Esophagus squamous epithelium (tissue), 5 donors: Measurements from ENCODE around the gene ACSF3. TPM values are rescaled to one million over a fixed set of nuclear protein-coding genes. Genes with fewer than 3 reads are reported as not detected.

ENCODE experiments used
- DNase-seq: peaks from one replicate; lab custom pipeline; 2025; lab: John Stamatoyannopoulos, UW
- H3K27ac ChIP-seq, 4 donors: fragments of 200-600 bp; sonication (generic); one replicate each; pipeline ENCODE4 v1.5.1; 2016 to 2019; ENCODE audit warnings: mild to moderate bottlenecking in 1 of 4
- H3K27me3 ChIP-seq, 4 donors: fragments of 200-600 bp; sonication (generic); 1 replicate in 3 of 4; 2 replicates in 1 of 4; pipeline versions ENCODE4 v1.5.1 to v1.6.0; 2017 to 2021; ENCODE audit warnings: antibody characterized with exemption in 1 of 4
- H3K36me3 ChIP-seq, 3 donors: fragments of 200-600 bp; sonication (generic); one replicate each; pipeline ENCODE4 v1.5.1; 2016 to 2019
- H3K4me1 ChIP-seq, 3 donors: fragments of 200-600 bp; sonication (generic); one replicate each; pipeline ENCODE4 v1.5.1; 2017 to 2019
- H3K4me3 ChIP-seq, 4 donors: fragments of 200-600 bp; sonication (generic); 1 replicate in 3 of 4; 2 replicates in 1 of 4; pipeline ENCODE4 v1.5.1; 2016 to 2019; ENCODE audit warnings: mild to moderate bottlenecking in 2 of 4, moderate library complexity in 1 of 4
- H3K9me3 ChIP-seq, 3 donors: fragments of 200-600 bp; sonication (generic); one replicate each; pipeline ENCODE4 v1.5.1; 2016 to 2019
- POLR2A ChIP-seq, 4 donors: fragments of 450-650 bp; IDR thresholded peaks; one replicate each; pipeline ENCODE4 v1.6.1; 2017; ENCODE audit warnings: antibody characterized with exemption in 4 of 4, mild to moderate bottlenecking in 4 of 4, moderate library complexity in 3 of 4
- WGBS, 2 donors: methylation state at CpG; one replicate each; pipeline ENCODE4 v1.1.5; 2018; 5-methylcytosine and 5-hydroxymethylcytosine counted together
- intact Hi-C: fragments of 100-400 bp; cut with DNase I; formaldehyde crosslinking; loops from one replicate; pipeline ENCODE4 v1.15.0; 2022
- total RNA-seq, 4 donors: library from RNA; depleted of rRNA; stranded (reverse); fragments of >200 nt; gene quantifications; one replicate each; pipeline ENCODE4 v1.1.0, GENCODE V29; 2016
- TF ChIP-seq, protein P1 (sequence below), 6 experiments: fragments of 450-650 bp in 4 of 6; fragments of 200-600 bp in 2 of 6; sonication (generic) in 2 of 6; IDR thresholded peaks; one replicate each; pipeline ENCODE4 v1.5.1; 2016 to 2019; ENCODE audit warnings: antibody characterized with exemption in 6 of 6, mild to moderate bottlenecking in 4 of 6, moderate library complexity in 4 of 6
- donor health status: DM: yes; HTN: yes; CAD: no.

Gene ACSF3
- total RNA-seq, 4 donors from 2014 or later: 15.1 to 21.1 (median 17.4) TPM

DNA sequence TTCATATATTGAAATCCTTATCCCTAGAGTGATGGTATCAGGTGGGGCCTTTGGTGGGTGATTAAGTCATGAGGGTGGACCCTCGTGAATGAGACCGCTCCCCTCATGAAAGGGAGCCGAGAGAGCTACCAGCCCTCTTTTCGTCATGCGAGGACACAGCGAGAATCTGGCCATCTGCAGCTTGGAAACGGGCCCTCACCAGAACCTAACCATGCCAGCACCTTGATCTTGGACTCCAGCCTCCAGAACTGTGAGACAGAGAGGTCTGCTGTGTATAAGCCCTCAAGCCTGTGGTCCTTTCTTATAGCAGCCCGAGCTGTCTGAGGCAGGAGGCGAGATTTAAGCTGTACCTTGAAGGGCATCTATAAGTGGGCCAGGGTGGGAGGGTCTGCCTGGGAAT, 23.7 kb upstream of the ACSF3 start:
- TF ChIP-seq, protein P1, sequence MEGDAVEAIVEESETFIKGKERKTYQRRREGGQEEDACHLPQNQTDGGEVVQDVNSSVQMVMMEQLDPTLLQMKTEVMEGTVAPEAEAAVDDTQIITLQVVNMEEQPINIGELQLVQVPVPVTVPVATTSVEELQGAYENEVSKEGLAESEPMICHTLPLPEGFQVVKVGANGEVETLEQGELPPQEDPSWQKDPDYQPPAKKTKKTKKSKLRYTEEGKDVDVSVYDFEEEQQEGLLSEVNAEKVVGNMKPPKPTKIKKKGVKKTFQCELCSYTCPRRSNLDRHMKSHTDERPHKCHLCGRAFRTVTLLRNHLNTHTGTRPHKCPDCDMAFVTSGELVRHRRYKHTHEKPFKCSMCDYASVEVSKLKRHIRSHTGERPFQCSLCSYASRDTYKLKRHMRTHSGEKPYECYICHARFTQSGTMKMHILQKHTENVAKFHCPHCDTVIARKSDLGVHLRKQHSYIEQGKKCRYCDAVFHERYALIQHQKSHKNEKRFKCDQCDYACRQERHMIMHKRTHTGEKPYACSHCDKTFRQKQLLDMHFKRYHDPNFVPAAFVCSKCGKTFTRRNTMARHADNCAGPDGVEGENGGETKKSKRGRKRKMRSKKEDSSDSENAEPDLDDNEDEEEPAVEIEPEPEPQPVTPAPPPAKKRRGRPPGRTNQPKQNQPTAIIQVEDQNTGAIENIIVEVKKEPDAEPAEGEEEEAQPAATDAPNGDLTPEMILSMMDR (IDR thresholded peaks at IDR 0.05): no peak
- no peak for TF ChIP-seq POLR2A (IDR thresholded peaks at IDR 0.05)
- DNase-seq: no peak
- H3K4me1 ChIP-seq: no peaks in the 10 kb centered on the region
- WGBS, 2 donors: 87% methylated on average over 3 of the region's 9 CpGs; no CpG with 5 or more reads in 1 of the 2 donors
- H3K36me3 ChIP-seq: no peaks in the 10 kb centered on the region
- no peaks in the 10 kb centered on the region for H3K9me3 ChIP-seq
- peaks cover 0 to 78% (median 0%) of the 10 kb centered on the region in 4 donors for H3K27me3 ChIP-seq
- H3K4me3 ChIP-seq: no peak overlapping the region
- no peak overlapping the region for H3K27ac ChIP-seq
- intact Hi-C loops: no loop called here

DNA sequence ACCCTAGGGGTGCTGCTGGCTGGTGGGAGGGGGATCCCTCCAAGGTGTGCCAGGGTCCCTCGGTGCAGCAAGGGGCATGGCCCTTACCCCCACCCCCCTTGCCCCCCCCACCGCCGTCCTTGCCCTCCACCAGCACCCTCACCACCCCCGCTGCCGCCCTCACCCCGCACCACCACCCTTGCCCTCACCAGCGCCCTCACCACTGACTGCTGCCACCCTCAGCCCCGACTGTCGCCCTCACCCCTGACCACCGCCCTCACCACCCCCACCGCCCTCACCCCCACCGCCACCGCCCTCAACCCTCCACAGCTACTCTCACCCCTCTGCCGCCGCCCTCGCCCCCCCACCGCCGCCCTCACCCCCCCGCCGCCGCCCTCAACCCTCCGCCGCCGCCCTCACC, 23.1 kb upstream of the ACSF3 start:
- WGBS, 2 donors: 91 to 93% methylated on average over 5 to 11 of the region's 24 CpGs
- intact Hi-C loops: no loop called here
- H3K9me3 ChIP-seq: no peaks in the 10 kb centered on the region
- no peaks in the 10 kb centered on the region for H3K36me3 ChIP-seq
- H3K27ac ChIP-seq: no peak overlapping the region
- no peaks in the 10 kb centered on the region for H3K4me1 ChIP-seq
- TF ChIP-seq POLR2A (IDR thresholded peaks at IDR 0.05): no peak
- TF ChIP-seq, protein P1 (IDR thresholded peaks at IDR 0.05): no peak
- H3K4me3 ChIP-seq: no peak overlapping the region
- H3K27me3 ChIP-seq: peaks cover 0 to 71% (median 0%) of the 10 kb centered on the region in 4 donors
- no peak for DNase-seq

DNA sequence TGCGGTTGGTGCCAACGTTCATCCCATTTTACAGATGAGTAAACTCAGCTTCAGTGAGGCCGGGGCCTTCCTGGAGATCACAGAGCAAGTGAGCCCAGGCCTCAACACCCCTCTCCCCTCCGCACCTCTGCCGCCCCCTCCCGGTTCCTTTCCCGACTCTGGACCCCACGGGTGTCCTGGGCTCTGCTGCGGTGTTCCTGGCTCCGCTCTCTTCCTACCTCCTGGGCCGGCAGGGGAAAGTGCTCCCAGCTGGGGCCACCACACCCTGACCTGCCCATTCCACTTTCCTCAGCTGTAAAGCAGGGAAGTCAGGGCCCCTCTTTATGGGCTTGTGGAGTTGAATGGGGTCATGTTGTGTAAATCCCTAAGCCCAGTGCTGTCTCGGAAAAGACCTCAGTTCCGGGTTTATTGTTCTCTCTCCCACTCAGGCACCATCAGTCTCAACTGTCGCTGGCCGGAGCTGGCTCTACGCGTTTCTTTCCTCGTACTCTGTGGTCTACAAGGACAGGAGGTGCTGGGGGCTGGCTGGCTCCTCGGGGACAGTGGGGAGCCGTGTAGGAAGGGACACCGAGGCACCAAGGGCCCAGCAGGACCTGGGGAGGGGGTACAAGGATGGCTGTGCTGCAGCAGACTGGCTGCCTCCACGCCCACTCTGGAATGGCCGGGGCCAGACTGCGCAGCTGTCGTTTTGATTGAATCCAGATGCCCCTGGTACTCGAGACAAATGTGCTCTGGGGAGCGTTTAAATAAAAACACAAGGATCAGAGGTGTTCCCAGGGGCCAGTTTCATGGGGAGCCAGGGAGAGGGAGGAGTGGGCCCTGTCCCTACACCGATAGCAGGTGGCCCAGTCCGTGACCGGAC, 21.7 kb upstream of the ACSF3 start:
- H3K27ac ChIP-seq: no peak overlapping the region
- TF ChIP-seq POLR2A (IDR thresholded peaks at IDR 0.05): no peak
- TF ChIP-seq, protein P1 (IDR thresholded peaks at IDR 0.05): no peak
- WGBS, 2 donors: 32 to 63% methylated on average over 7 to 12 of the region's 30 CpGs
- peaks cover 0 to 58% (median 0%) of the 10 kb centered on the region in 4 donors for H3K27me3 ChIP-seq
- no peak overlapping the region for H3K4me3 ChIP-seq
- no peaks in the 10 kb centered on the region for H3K4me1 ChIP-seq
- no peaks in the 10 kb centered on the region for H3K9me3 ChIP-seq
- H3K36me3 ChIP-seq: no peaks in the 10 kb centered on the region
- no peak for DNase-seq
- intact Hi-C loops: no loop called here

DNA sequence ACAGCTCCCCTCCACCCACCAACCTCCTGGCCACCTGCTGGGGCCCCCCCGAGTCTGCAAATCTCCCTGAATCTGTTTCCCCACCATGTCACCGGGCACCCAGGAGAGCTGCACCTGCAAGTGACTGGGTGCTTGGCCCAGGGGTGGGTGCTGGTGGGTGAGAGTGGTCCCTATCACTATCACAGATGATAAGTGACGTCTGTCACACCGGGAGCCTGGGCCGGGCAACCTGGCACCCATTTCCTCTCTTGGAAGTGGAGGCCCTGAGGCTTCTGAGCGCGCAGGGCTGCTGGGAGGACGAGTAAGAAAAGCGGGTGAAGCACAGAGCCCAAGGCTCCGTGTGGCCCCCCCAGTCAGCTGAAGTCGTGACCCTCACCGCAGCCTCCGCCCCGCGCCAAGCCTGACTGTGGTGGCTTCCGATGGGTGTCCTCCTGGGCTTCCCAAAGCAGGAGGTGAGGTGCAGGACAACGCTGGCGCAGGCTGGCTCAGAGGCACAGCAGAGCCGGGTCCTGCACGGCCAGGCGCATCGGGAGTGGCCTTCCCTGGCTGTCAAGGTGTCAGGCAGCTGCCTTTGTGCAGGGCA, 21.0 kb upstream of the ACSF3 start:
- no peaks in the 10 kb centered on the region for H3K36me3 ChIP-seq
- H3K27me3 ChIP-seq: peaks cover 0 to 51% (median 0%) of the 10 kb centered on the region in 4 donors
- no peaks in the 10 kb centered on the region for H3K9me3 ChIP-seq
- no peak for DNase-seq
- H3K4me3 ChIP-seq: no peak overlapping the region
- TF ChIP-seq POLR2A (IDR thresholded peaks at IDR 0.05): no peak
- TF ChIP-seq, protein P1 (IDR thresholded peaks at IDR 0.05): no peak
- intact Hi-C loops: no loop called here
- WGBS, 2 donors: 83 to 92% methylated on average over 3 to 7 of the region's 22 CpGs
- no peak overlapping the region for H3K27ac ChIP-seq
- no peaks in the 10 kb centered on the region for H3K4me1 ChIP-seq
